ENCODE results near the gene SRSF12. TPM values are rescaled to one million over a fixed set of nuclear protein-coding genes. Genes with fewer than 3 reads are reported as not detected.

The SRSF12 gene
- total and polyA plus RNA-seq, 9 of the 15 experiments (the other 6 are each of a cell fraction or from before 2014, with no cell fraction given), result not detected

- TF ChIP-seq TGIF2 (CRISPR knock-in tag; IDR thresholded peaks at IDR 0.05) (0 out of 2 replicates have a peak, but pooled peaks have one; percentile 13), L3MBTL2 (IDR thresholded peaks at IDR 0.05) (peak; percentile 84), SMAD2 (IDR thresholded peaks at IDR 0.05; ENCODE audit: low read depth, low read length) (no peak), MXI1 (IDR thresholded peaks at IDR 0.05; ENCODE audit: low read depth, low read length) (no peak), MYNN (IDR thresholded peaks at IDR 0.05) (no peak), MYNN (CRISPR knock-in tag; IDR thresholded peaks at IDR 0.05) (no peak), RBFOX2 (IDR thresholded peaks at IDR 0.05; ENCODE audit: low read depth, low read length) (peak; percentile 57)
Measured at GRCh38 chr6:89145956-89146717, 28.3 kb upstream of the SRSF12 start, which contains the start of gene PM20D2 (continued).

- Histone ChIP-seq H3K4me1 (replicated peaks in 1 of 2; ENCODE audit: control insufficient read depth in 2 of 2, insufficient read depth in 2 of 2, low read length in 2 of 2) (peaks cover 0 to 13% of the 10 kb centered on the region in 2 experiments; a peak in 2 of 5 replicates), H3K9me3 (replicated peaks; ENCODE audit: control insufficient read depth, insufficient read depth, low read depth, low read length) (no peaks in the 10 kb centered on the region), H3K36me3 (ENCODE audit: control insufficient read depth, insufficient read depth, low read length) (no peaks in the 10 kb centered on the region), H4K20me1 (replicated peaks; ENCODE audit: control insufficient read depth, insufficient read depth, low read length) (no peaks in the 10 kb centered on the region), H3K4me3 (peak overlapping the region; percentile 41), H3K27me3 (ENCODE audit: control insufficient read depth in 2 of 2, insufficient read depth in 2 of 2, low read length in 2 of 2) (peaks cover 9 to 15% of the 10 kb centered on the region in 2 experiments; a peak in 3 of 5 replicates), H3K9me1 (ENCODE audit: control insufficient read depth, insufficient read depth, low read length) (no peaks in the 10 kb centered on the region), H3K27ac (ENCODE audit: extremely low read depth, low read depth, low read length) (no peak overlapping the region), H2AFZ (ENCODE audit: low read depth, low read length) (peak overlapping the region; percentile 92), H3K79me2 (ENCODE audit: control insufficient read depth, insufficient read depth, low read length) (no peaks in the 10 kb centered on the region), H3K4me2 (ENCODE audit: insufficient read depth, low read length) (peak overlapping the region; percentile 69), H3K9ac (ENCODE audit: insufficient read depth in 1 of 2, low read depth in 2 of 2, low read length in 2 of 2) (peak overlapping the region; percentile 34 to 84; a peak in 3 of 4 replicates)
- POLR2A ChIA-PET, result no interaction called here
- TF ChIP-seq EGR1 (conservative IDR thresholded peaks at IDR 0.05) (0 out of 2 replicates have a peak, but pooled peaks have one; percentile 15), MBD2 (IDR thresholded peaks at IDR 0.05; ENCODE audit: borderline replicate concordance, low read depth) (no peak), HNRNPLL (IDR thresholded peaks at IDR 0.05; ENCODE audit: low read depth, low read length, poor library complexity, severe bottlenecking) (peak; percentile 87), CBX8 (IDR thresholded peaks at IDR 0.05; ENCODE audit: borderline replicate concordance, extremely low read depth, low read depth, low read length, poor library complexity, severe bottlenecking) (peak; percentile 80)
- ATAC-seq (peak; percentile 53), DNase-seq (ENCODE audit: extremely low read depth in 1 of 4, low spot score in 3 of 4) (no peak), FAIRE-seq (peak; percentile 35)
- intact Hi-C loops (cut with micrococcal nuclease), result no loop called here
- in situ Hi-C loops (cut with MboI), result no loop called here
- 2% methylated on average over 16 of the region's 17 CpGs for WGBS (ENCODE audit: insufficient coverage, low coverage, missing lambda C conversion rate)
- CTCF ChIA-PET (ENCODE audit: low intra/inter-chr PET ratio), result no interaction called here
- no TSS peak for BruUV-seq (replicated peaks)
Measured at GRCh38 chr6:89145091-89145955, 27.5 kb upstream of the SRSF12 start.

All from K562 (cell line).